ENCODE data around the gene CDC45. TPM values are rescaled to one million over a fixed set of nuclear protein-coding genes. Genes with fewer than 3 reads are reported as not detected.

Gene CDC45
- total RNA-seq, 1 donor from 2014 or later, result 50.7 TPM

- peak overlapping the region; percentile 82 for H3K4me2 ChIP-seq
- TF ChIP-seq EZH2phosphoT487 (IDR thresholded peaks at IDR 0.05), result no peak
- no peak for TF ChIP-seq CTCF (IDR thresholded peaks at IDR 0.05)
- TF ChIP-seq EZH2 (IDR thresholded peaks at IDR 0.05), result no peak
- H3K27ac ChIP-seq, result no peak overlapping the region
- no peak overlapping the region for H3K9ac ChIP-seq
- H3K4me1 Mint-ChIP-seq, result peaks cover 34% of the 10 kb centered on the region
- H3K4me1 ChIP-seq, result peaks cover 14% of the 10 kb centered on the region
- H3K36me3 ChIP-seq, result no peaks in the 10 kb centered on the region
- peaks cover 37% of the 10 kb centered on the region for H3F3A ChIP-seq (ENCODE audit: low read depth)
- no peaks in the 10 kb centered on the region for H3K9me3 Mint-ChIP-seq
- H3K9me3 ChIP-seq (ENCODE audit: low read depth), result no peaks in the 10 kb centered on the region
- peak; percentile 13 for DNase-seq (ENCODE audit: low spot score)
- no peaks in the 10 kb centered on the region for H3K27me3 ChIP-seq
- peaks cover 44% of the 10 kb centered on the region for H3K79me2 ChIP-seq (ENCODE audit: low read depth)
- H3K36me3 Mint-ChIP-seq, result peaks cover 31% of the 10 kb centered on the region
- H3K27ac Mint-ChIP-seq, result no peak overlapping the region
- peaks cover 4% of the 10 kb centered on the region for H3K27me3 Mint-ChIP-seq (ENCODE audit: insufficient read depth, low read depth)
- peaks cover 31% of the 10 kb centered on the region for H4K20me1 ChIP-seq (ENCODE audit: low read depth)
- H2AFZ ChIP-seq (replicated peaks), result no peak overlapping the region
- H3K4me3 Mint-ChIP-seq, result peak overlapping the region; percentile 92
- H3K4me3 ChIP-seq, result peak overlapping the region; percentile 81
Measured at GRCh38 chr22:19448739-19449421, 30.8 kb upstream of the CDC45 start.

GRCh38 chr22:19449422-19449767 lies 30.3 kb upstream of the CDC45 start:
- peaks cover 4% of the 10 kb centered on the region for H3K27me3 Mint-ChIP-seq (ENCODE audit: insufficient read depth, low read depth)
- peaks cover 25% of the 10 kb centered on the region for H4K20me1 ChIP-seq (ENCODE audit: low read depth)
- no peak overlapping the region for H3K27ac ChIP-seq
- H3K36me3 ChIP-seq, result no peaks in the 10 kb centered on the region
- no peak overlapping the region for H3K4me2 ChIP-seq
- TF ChIP-seq CTCF (IDR thresholded peaks at IDR 0.05), result no peak
- H3K9me3 Mint-ChIP-seq, result no peaks in the 10 kb centered on the region
- H2AFZ ChIP-seq (replicated peaks), result no peak overlapping the region
- no peak overlapping the region for H3K27ac Mint-ChIP-seq
- H3K4me1 Mint-ChIP-seq, result peaks cover 32% of the 10 kb centered on the region
- peaks cover 33% of the 10 kb centered on the region for H3K36me3 Mint-ChIP-seq
- H3K4me3 ChIP-seq, result no peak overlapping the region
- peaks cover 39% of the 10 kb centered on the region for H3K79me2 ChIP-seq (ENCODE audit: low read depth)
- peaks cover 14% of the 10 kb centered on the region for H3K4me1 ChIP-seq
- H3F3A ChIP-seq (ENCODE audit: low read depth), result peaks cover 37% of the 10 kb centered on the region
- no peaks in the 10 kb centered on the region for H3K9me3 ChIP-seq (ENCODE audit: low read depth)
- peak overlapping the region; percentile 24 for H3K4me3 Mint-ChIP-seq
- DNase-seq (ENCODE audit: low spot score), result no peak
- H3K27me3 ChIP-seq, result no peaks in the 10 kb centered on the region
- no peak overlapping the region for H3K9ac ChIP-seq

GRCh38 chr22:19450363-19451175 lies 29.2 kb upstream of the CDC45 start:
- TF ChIP-seq EZH2 (IDR thresholded peaks at IDR 0.05) (no peak), EZH2phosphoT487 (IDR thresholded peaks at IDR 0.05) (no peak), CTCF (IDR thresholded peaks at IDR 0.05) (no peak)
- H3K36me3 Mint-ChIP-seq, result peaks cover 31% of the 10 kb centered on the region

More at GRCh38 chr22:19450363-19451175, 29.2 kb upstream of the CDC45 start:
- no peak overlapping the region for H2AFZ ChIP-seq (replicated peaks)
- no peaks in the 10 kb centered on the region for H3K9me3 Mint-ChIP-seq
- peaks cover 24% of the 10 kb centered on the region for H3K4me1 Mint-ChIP-seq
- H3K36me3 ChIP-seq, result no peaks in the 10 kb centered on the region
- no peak overlapping the region for H3K4me2 ChIP-seq
- no peak overlapping the region for H3K4me3 Mint-ChIP-seq
- no peak overlapping the region for H3K27ac ChIP-seq
- peaks cover 2% of the 10 kb centered on the region for H3K27me3 Mint-ChIP-seq (ENCODE audit: insufficient read depth, low read depth)
- no peak for DNase-seq (ENCODE audit: low spot score)
- H3K27ac Mint-ChIP-seq, result no peak overlapping the region
- H3K9me3 ChIP-seq (ENCODE audit: low read depth), result no peaks in the 10 kb centered on the region
- peaks cover 14% of the 10 kb centered on the region for H3K4me1 ChIP-seq
- peaks cover 28% of the 10 kb centered on the region for H3K79me2 ChIP-seq (ENCODE audit: low read depth)
- no peak overlapping the region for H3K4me3 ChIP-seq
- no peak overlapping the region for H3K9ac ChIP-seq
- H3K27me3 ChIP-seq, result no peaks in the 10 kb centered on the region
- peaks cover 37% of the 10 kb centered on the region for H3F3A ChIP-seq (ENCODE audit: low read depth)
- H4K20me1 ChIP-seq (ENCODE audit: low read depth), result peaks cover 14% of the 10 kb centered on the region

Data from neural progenitor cell (in vitro differentiated cells).